ENCODE data around the gene PRRT3. TPM values are rescaled to one million over a fixed set of nuclear protein-coding genes. Genes with fewer than 3 reads are reported as not detected.
"Not testable (repeated sequence)": the region's sequence is repeated elsewhere in the genome, so short reads cannot be mapped to it uniquely, and the experiment has no call there.

PRRT3 gene
- total and polyA plus RNA-seq, 2 of the 4 experiments (the other 2 are of a cell fraction), result 0.72 to 4.2 TPM

- H3K9me3 ChIP-seq (ENCODE audit: control insufficient read depth, insufficient read depth, low read length); ATAC-seq (ENCODE audit: low read depth); H2BK15ac ChIP-seq (ENCODE audit: low read depth, low read length); H2AK9ac ChIP-seq (replicated peaks; ENCODE audit: low read depth, low read length, poor library complexity); BruUV-seq (replicated peaks); H4K8ac ChIP-seq (ENCODE audit: low read depth in 2 of 2, low read length in 2 of 2); H4K5ac ChIP-seq (ENCODE audit: low read depth, low read length); H3K27ac ChIP-seq (ENCODE audit: insufficient read depth, low read length); H3K4me2 ChIP-seq (ENCODE audit: low read depth, low read length); H3K36me3 ChIP-seq (ENCODE audit: control insufficient read depth, insufficient read depth, low read length); intact Hi-C loops (cut with micrococcal nuclease); in situ Hi-C loops (cut with MboI; ENCODE audit: low sequenced_read_pairs); H3K23ac ChIP-seq (ENCODE audit: low read depth, low read length); H2BK20ac ChIP-seq (ENCODE audit: low read depth, low read length); POLR2A ChIA-PET (ENCODE audit: unreplicated experiment); H3K4me3 ChIP-seq (ENCODE audit: insufficient read depth, low read depth, low read length); H3K56ac ChIP-seq (ENCODE audit: extremely low read depth, insufficient read depth, low read length); H2AK5ac ChIP-seq (ENCODE audit: low read depth, low read length); H3K4ac ChIP-seq (ENCODE audit: low read depth, low read length); H3K9ac ChIP-seq (ENCODE audit: low read depth, low read length); H2BK5ac ChIP-seq (ENCODE audit: low read depth, low read length, poor library complexity, severe bottlenecking); H2BK120ac ChIP-seq (ENCODE audit: low read depth, low read length); DNase-seq; H2AFZ ChIP-seq (replicated peaks; ENCODE audit: low read length, poor library complexity); H3K18ac ChIP-seq (ENCODE audit: low read depth, low read length); H4K91ac ChIP-seq (ENCODE audit: insufficient read depth, low read depth, low read length); H3K14ac ChIP-seq (replicated peaks; ENCODE audit: low read depth, low read length); dilution Hi-C loops (cut with HindIII; ENCODE audit: low sequenced_read_pairs, unreplicated experiment); H3K27me3 ChIP-seq (ENCODE audit: control insufficient read depth, insufficient read depth, low read length); CTCF ChIA-PET; H4K20me1 ChIP-seq (ENCODE audit: insufficient read depth, low read length): not testable (repeated sequence)
- WGBS, 2 experiments (ENCODE audit: extremely low coverage in 2 of 2, insufficient read length in 1 of 2), result 93% methylated on average over 3 of the region's 6 CpGs; no CpG with 5 or more reads in 1 of the 2 experiments
- Histone ChIP-seq H3K9me1 (ENCODE audit: insufficient read depth, low read length) (peaks cover 21% of the 10 kb centered on the region), H3K79me1 (ENCODE audit: low read depth in 1 of 2, low read length in 2 of 2) (peaks cover 0 to 35% of the 10 kb centered on the region in 2 experiments; a peak in 2 of 4 replicates), H3K4me1 (ENCODE audit: control insufficient read depth, insufficient read depth, low read length) (peaks cover 11% of the 10 kb centered on the region)
These were observed 51.2 kb downstream of the PRRT3 start for GRCh38 chr3:9900965-9901415.
